Psoas muscle (tissue), 8 donors: ENCODE data around the gene ZNF275. TPM values are rescaled to one million over a fixed set of nuclear protein-coding genes. Genes with fewer than 3 reads are reported as not detected.

ENCODE experiments used
- ATAC-seq, 4 donors: fragments of 200-7000 bp; cut with Tn5 transposase; one replicate each; pipeline ENCODE4 v1.9.1; 2020; ENCODE audit warnings: moderate library complexity in 3 of 4, mild to moderate bottlenecking in 2 of 4
- DNase-seq, 2 donors: peaks; one replicate each; pipeline ENCODE4 v3.0.0-alpha.2; 2020
- H3K27ac ChIP-seq: fragments of 200-600 bp; one replicate; pipeline ENCODE4 v1.8.0; 2022
- H3K27me3 ChIP-seq, 3 donors: fragments of 200-600 bp in 1 of 3; one replicate each; pipeline versions ENCODE4 v1.6.1 to v1.8.0; 2013 to 2022; ENCODE audit warnings: low read length in 2 of 3, mild to moderate bottlenecking in 2 of 3, moderate library complexity in 1 of 3; ENCODE audit not compliant: insufficient read depth in 3 of 3
- H3K36me3 ChIP-seq, 2 donors: fragments of 200-600 bp in 1 of 2; one replicate each; pipeline versions ENCODE4 v1.6.1 to v1.8.0; 2013 to 2022; ENCODE audit warnings: low read depth in 1 of 2, mild to moderate bottlenecking in 1 of 2, moderate library complexity in 1 of 2; ENCODE audit not compliant: insufficient read depth in 1 of 2
- H3K4me1 ChIP-seq: fragments of 200-600 bp; one replicate; pipeline ENCODE4 v1.8.0; 2022
- H3K4me3 ChIP-seq: fragments of 200-600 bp; one replicate; pipeline ENCODE4 v1.8.0; 2022; ENCODE audit warnings: mild to moderate bottlenecking
- H3K9me3 ChIP-seq: fragments of 200-600 bp; one replicate; pipeline ENCODE4 v1.8.0; 2022
- CTCF ChIP-seq: fragments of 200-600 bp; IDR thresholded peaks from one replicate; pipeline ENCODE4 v1.8.0; 2022; ENCODE audit warnings: antibody characterized with exemption
- WGBS, 3 donors: extraction: QIAGEN DNeasy Blood & Tissue Kit; methylation state at CpG; one replicate each; pipeline versions ENCODE4 v1.1.6 to v1.1.7; 2013; 5-methylcytosine and 5-hydroxymethylcytosine counted together
- intact Hi-C, 2 donors: fragments of 100-400 bp; cut with DNase I; formaldehyde crosslinking; loops; one replicate each; pipeline versions ENCODE4 v1.11.0 to v1.14.2; 2022
- polyA plus RNA-seq, 3 donors: library from polyadenylated mRNA; stranded (reverse); fragments of 200-250 nt; gene quantifications; one replicate each; pipeline ENCODE4 v1.2.3, GENCODE V29; 2013
- total RNA-seq, 4 donors: library from RNA; stranded (reverse); fragmentation: NEBNext Ultra II Directional in 2 of 4; extraction: Animal tissue kit (Norgen Biotek cat#: 25700) in 2 of 4; gene quantifications; one replicate each; pipeline versions ENCODE4 v1.2.1 to v1.2.4, GENCODE V29; 2021 to 2023
- donor health status: healthy with polysubstance abuse.
- donor health status: DM: no; HTN: no; CAD: no; lungs with moderate emphysema.
- donor health status: Bipolar disorder and iron deficiency.
- donor health status: healthy.
- donor health status: DM: yes; HTN: yes; CAD: no.
- donor health status: DM: no; HTN: no; CAD: no.
- donor health status: DM: no; HTN: no; CAD: no.
- donor health status: DM: yes; HTN: yes; CAD: no.

Gene ZNF275
- total and polyA plus RNA-seq, 7 donors, result 2.4 to 7.7 (median 5.5) TPM

- Histone ChIP-seq H3K9me3 (peaks cover 4% of the 10 kb centered on the region), H3K27me3 (peaks cover 0 to 24% (median 0%) of the 10 kb centered on the region in 3 donors), H3K36me3 (no peaks in the 10 kb centered on the region), H3K4me1 (no peaks in the 10 kb centered on the region), H3K4me3 (no peak overlapping the region), H3K27ac (no peak overlapping the region)
- 74 to 100% (median 93%) methylated on average over 3 of the region's 3 CpGs for WGBS, 3 donors
- ATAC-seq (no peak), DNase-seq (no peak)
- intact Hi-C loops, result no loop called here
- TF ChIP-seq CTCF, result no peak
These were observed 28.0 kb upstream of the ZNF275 start for GRCh38 chrX:153305972-153306371.

GRCh38 chrX:153306527-153307115, 27.3 kb upstream of the ZNF275 start:
- intact Hi-C loops, result no loop called here
- DNase-seq, result no peak
- ATAC-seq, result no peak
- WGBS, 3 donors, result 71 to 81% (median 80%) methylated on average over 13 to 17 of the region's 17 CpGs
- Histone ChIP-seq H3K36me3 (no peaks in the 10 kb centered on the region), H3K27me3 (peaks cover 0 to 27% (median 0%) of the 10 kb centered on the region in 3 donors), H3K4me1 (no peaks in the 10 kb centered on the region), H3K27ac (no peak overlapping the region), H3K4me3 (no peak overlapping the region), H3K9me3 (no peaks in the 10 kb centered on the region)
- no peak for TF ChIP-seq CTCF

- Histone ChIP-seq H3K36me3 (no peaks in the 10 kb centered on the region), H3K4me3 (no peak overlapping the region), H3K9me3 (no peaks in the 10 kb centered on the region), H3K27me3 (peaks cover 0 to 27% (median 0%) of the 10 kb centered on the region in 3 donors), H3K4me1 (no peaks in the 10 kb centered on the region), H3K27ac (no peak overlapping the region)
- intact Hi-C loops, result no loop called here
- ATAC-seq, result no peak
- no peak for TF ChIP-seq CTCF
- DNase-seq, result no peak
- 65 to 84% (median 73%) methylated on average over 11 to 12 of the region's 12 CpGs for WGBS, 3 donors
These were observed 26.4 kb upstream of the ZNF275 start for GRCh38 chrX:153307276-153308178.

- peaks cover 0 to 13% (median 0%) of the 10 kb centered on the region in 3 donors for H3K27me3 ChIP-seq
- no peak for TF ChIP-seq CTCF
- no peak for DNase-seq
- ATAC-seq, result no peak
- no peaks in the 10 kb centered on the region for H3K36me3 ChIP-seq
- H3K9me3 ChIP-seq, result no peaks in the 10 kb centered on the region
- H3K4me1 ChIP-seq, result no peaks in the 10 kb centered on the region
- no peak overlapping the region for H3K4me3 ChIP-seq
- H3K27ac ChIP-seq, result no peak overlapping the region
- 80 to 89% (median 80%) methylated on average over 9 of the region's 9 CpGs for WGBS, 3 donors
- intact Hi-C loops, result no loop called here
These were observed 23.1 kb upstream of the ZNF275 start for GRCh38 chrX:153310901-153311300.
